AG08395 (cell line): ENCODE data around the gene TBX18.

Experiments
- DNase-seq: peaks from one replicate; pipeline ENCODE4 v3.0.0; 2012; ENCODE audit warnings: mixed read lengths, low spot score

Gene TBX18

DNA sequence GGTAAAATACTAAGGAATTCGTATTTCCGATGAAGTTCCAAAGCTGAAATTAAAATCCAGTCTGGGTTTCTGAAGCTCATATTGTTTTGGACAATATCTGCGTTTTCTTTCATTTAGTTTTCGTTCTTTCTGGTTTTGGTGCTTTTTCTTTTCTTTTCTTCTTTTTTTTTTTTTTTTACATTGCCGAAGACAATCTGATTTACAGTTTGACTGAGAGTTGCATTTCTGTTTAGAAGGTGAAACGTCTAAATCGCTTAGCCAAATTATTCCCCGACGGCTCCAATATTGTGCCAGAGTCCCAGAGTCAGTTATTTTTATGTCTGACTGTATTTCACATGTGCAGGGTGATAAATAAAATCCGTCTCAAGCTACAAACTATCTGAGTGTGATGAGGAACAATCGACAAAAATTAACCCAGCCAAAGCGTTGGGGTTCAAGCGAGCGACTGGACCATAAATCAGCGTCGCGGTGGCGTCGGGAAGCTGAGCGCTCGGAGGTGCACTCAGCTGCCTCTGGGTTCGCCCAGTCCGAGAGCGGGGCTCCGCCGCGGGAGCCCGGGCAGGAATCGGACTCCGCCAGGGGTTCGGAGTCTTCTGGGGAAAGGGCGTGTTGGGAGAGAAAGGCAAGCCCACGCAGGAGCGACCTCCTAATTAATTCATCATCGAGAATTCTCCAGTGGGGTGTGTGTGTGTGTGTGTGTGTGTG lies 8.2 kb upstream of the TBX18 start:
- DNase-seq, result no peak

DNA sequence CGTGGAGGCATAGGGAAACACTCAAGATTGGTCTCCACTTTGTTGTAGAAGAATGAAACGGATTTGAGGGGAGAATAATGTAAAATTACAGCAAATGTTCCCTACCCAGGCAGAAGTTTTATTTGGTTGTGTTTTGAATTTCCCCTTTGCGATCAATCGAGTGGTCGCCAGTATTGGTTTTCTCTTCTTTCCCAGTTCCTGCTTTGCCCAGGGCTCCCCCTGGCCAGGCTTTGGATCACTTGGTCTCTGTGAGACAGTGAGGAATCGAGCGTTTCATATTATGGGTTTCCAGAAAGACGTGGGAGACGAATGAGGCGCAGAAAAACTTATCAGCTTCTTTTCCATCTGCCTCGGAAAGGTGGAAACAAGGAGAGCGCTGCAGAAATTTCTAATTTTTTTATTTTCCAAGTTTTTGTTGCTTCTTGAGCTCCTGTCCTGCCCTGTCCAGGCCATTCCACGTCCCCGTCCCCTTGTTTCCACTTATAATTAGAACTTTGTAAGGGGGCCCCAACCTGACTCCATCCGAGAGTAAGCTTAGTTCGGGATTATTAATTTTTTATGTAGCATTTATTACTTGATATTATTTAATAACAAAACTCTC lies 7.5 kb upstream of the TBX18 start:
- DNase-seq, result no peak

DNA sequence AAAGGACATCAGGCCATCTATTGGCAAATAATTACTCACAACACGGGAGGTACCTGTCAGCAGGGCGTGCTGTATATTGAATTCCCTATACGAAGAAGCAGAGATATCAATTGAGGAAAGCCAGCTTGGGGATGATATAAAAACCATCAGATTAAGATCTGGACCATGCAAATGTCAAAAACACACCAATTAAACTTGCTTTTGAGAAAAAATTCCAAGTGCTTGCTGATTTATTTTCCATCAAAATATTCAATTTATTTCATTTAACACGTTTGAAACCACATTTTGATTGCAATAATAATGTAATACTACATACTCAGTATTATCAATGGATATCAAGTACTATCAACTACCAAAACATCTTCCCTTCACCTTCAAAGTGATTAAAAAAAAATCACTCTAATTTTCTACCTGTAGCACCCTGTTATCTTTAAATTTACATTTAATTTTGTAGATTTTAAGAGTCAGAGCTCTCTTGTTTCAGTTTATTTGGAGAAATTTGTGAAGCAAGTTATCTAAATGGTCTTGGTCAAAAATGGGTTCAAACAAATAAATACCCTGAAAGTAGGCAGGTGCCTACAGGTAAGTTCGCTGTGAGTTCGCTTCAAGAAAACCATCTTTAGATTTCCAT lies 6.8 kb upstream of the TBX18 start:
- no peak for DNase-seq

DNA sequence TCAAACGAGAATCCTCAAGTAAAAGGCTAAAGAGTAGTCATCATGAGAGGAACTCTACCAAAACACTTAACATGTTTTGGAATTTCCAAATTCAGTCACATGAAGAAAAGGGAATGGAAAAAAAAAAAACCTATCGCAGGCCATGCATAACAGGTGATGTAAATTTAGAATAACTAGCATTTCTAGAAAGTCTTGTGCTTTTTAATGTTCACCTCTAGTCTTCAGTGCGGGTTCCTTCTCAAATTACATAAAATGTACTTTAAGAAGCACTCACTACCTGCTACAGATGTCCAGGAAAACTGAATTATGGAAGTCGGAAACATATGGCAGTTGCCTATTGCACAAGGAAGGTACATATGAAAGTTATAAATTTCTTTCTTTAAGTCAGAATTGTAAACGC lies 6.1 kb upstream of the TBX18 start:
- no peak for DNase-seq

DNA sequence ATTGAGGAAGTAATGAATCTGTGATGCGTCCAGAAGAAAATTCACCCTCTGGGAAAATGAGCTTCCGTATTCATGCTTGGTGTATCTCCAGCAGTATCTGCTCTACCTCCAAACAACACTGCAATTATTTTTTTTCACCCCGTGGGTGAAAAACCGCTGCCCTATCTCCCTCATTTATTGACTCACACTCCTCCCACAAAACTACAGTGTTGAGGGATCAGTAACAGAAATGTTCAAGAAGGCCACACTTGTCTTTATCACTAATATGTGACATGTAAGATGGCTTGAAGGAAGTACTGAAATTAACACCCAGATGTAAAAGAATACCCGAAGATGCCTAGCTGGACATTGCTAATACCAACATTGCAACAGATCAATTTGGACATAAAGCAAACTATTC lies 4.9 kb upstream of the TBX18 start:
- no peak for DNase-seq

DNA sequence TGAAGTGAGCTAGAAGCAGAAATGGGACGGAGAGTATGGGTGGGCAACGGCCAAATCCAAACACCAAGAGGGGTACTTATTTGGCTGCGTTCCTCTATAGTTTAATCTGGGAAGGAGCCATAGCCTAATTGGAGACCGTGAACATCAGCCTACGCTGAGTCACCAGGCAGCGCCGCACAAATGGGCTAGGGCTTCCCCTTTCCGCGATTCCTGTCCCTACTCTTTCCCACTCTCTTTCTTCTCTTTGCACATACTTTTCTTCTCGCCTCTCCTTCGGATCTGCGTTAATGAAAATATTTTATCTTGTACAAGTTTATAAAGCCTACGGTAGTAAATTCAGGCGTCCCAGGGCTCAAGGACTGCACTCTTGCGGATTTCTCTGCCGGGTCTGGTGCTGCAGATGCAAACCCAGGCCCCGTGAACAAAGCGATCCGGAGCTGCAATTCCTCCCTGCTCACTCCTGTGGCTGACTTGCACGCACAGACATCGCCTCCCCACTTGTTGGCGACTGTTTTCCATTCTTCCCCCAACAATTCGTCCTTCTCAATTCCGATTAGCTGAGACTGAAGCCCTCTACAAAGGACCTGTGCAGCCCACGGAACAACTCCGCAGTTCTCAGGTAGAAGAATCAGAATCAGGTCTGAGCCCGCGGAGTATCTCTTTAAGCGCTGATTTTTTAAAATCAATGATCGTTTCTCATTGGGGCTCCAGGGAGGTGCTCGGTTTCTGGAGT lies 4.2 kb upstream of the TBX18 start:
- DNase-seq, result no peak

DNA sequence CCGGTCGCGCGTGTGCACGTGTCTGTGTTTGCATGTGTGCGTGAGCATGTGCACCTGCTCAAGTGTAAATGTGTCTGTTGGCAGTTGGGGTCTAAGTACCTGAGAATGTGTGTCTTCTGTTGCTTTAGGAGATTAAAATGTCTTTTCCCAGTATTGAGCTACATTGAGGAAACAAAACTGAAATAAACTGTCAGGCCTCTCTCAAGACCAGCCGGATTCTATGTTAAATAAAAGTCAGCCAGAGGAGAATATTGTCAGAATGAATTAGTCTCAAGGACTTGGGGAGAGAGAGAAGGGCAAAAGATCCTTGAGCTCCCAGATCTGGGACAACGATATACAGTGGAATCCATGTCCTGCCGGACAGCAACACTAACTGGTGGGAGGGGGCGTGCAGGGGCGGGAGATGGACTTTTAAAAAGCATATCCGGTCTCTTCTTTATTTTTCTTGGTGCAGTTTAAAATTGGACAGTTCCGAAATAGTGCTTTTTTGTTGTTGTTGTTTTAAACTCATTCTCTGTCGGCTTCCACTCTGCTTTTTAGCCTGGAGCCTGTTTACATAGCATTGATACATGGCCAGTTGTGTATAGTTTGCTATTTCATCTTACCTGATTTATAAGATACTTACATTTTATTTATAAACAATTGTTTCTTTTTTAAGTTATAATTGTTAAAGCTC lies 3.3 kb upstream of the TBX18 start:
- no peak for DNase-seq

DNA sequence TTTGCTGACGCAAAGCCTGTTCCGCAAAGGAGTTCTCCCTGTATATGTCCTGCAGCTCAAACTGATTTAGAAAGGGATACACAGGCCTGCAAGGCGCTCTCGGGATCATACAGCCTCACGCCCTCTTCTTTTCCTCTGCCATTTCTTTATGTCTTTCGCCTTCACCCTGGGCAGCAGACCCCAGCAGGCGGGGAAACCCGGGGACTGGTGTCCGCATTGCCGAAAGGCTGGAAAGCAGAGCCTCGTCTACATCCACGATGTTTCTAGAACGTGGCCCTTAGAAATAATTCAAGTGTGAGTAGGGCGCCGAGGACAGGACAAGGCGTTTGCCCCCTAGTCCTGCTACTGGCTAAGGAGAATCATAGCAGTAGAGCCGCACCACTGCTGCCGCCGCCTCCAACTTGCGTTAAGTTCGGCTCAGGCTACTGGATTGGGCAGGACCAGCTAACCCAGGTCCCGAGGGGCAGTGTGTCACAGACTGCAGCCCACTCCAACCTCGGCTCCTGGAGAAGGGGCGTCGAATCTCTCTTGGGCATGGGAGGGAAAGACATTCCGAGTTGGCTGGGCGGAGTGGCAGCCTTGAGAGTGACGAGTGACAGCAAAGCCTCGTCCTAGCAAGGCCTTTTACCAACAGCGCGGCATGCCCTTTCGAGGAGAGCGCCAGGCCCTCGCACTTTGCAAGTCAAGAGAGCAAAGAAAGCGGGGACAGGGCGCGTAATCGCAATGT lies 2.6 kb upstream of the TBX18 start:
- DNase-seq, result no peak

DNA sequence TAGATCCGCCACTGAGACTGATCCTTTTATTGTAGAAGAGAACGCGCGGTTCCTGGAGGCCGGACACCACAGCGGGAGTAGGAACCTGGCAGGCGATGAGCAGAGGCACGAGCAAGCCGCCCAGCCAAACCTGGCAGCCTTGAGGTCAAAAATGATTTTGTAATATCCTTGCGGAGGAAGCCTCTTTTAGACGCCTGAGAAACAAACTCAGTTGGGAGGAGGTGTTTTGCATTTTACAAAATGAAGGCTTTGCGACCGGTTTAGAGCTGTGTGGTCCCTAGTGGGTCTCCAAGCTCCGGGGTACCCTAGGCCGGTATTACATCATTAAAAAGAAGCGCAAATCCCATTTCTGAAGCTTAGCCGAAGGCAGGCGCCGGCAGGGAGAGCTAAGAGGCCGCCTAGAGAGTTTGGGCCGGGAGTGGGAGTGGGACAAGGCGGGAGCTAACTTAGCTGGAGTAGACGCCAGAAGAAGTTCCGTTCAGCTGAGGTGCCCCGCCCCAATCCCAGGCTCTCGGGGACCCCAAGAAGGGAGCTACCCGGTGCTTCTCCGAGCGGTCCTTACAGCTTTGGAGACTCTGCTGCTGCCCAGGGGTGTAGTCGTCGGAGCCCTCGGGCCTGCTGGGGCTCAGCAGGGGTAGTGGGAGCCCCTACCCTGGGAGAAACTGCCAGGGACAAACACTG lies 1.9 kb upstream of the TBX18 start:
- no peak for DNase-seq

DNA sequence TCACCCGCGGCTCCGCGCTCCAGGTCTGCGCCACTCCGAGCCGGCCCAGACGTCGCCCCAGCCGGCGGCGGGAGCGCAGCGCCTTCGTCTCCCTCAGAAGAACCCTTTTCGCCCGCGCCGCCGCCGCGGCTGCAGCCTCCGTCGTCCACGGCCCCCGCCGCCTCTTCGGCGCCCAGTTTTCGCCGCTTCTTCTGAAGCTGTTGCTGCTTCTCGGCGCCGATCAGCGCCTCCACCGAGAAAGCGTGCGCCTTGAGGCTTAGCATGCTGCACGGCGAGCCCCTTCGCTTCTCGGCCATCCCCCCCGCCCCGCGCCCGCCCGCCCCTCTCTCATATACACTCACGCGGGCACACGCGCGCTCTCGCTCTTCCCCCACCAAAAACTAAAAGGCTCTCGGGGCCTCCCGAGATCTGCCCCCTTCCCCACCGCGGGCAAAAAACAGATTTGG lies 489 bp downstream of the TBX18 start:
- DNase-seq, result no peak

DNA sequence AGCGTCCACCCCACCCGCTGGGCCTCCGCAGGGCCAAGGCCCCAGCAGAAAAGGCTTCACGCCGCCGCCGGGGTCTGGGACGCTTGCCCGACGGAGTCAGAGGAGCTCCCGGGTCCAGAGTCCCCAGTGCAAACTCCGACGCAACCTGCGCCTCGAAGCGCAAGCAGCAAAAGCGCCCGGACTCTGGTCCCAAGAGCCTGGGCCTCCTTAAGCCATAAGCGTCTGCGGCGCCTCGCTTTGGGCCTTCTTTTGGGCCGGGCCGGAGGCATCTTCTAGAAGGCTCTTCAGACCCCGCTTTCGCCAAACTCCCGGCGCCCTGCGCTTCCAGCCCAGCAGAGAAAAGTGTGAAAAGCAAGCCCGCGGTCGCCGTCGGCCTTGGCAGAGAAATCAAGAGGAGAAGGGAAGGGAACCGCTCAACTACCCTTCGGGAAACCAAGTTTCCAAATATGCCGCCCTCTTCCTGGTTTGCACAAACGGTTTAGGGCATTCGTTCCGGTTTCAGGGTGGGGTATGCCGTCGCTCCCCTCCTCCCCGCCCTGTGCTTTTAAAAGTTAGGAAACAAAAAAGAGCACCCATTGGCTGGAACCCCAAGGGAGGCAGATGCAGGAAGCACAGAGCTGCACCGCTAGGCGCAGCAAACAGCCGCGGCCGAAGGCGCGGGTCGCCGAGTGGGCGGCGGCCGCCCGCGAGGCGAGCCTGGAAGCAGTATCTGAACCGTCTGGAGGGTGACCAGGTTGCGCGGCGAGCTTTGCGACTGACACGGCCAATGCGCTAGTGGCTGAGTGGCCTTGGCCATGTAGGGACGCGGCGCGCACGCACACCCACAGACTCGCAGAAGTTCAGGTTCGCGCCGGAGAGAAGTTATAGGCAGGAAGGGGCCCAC lies 1.2 kb downstream of the TBX18 start:
- peak; percentile 75 for DNase-seq

DNA sequence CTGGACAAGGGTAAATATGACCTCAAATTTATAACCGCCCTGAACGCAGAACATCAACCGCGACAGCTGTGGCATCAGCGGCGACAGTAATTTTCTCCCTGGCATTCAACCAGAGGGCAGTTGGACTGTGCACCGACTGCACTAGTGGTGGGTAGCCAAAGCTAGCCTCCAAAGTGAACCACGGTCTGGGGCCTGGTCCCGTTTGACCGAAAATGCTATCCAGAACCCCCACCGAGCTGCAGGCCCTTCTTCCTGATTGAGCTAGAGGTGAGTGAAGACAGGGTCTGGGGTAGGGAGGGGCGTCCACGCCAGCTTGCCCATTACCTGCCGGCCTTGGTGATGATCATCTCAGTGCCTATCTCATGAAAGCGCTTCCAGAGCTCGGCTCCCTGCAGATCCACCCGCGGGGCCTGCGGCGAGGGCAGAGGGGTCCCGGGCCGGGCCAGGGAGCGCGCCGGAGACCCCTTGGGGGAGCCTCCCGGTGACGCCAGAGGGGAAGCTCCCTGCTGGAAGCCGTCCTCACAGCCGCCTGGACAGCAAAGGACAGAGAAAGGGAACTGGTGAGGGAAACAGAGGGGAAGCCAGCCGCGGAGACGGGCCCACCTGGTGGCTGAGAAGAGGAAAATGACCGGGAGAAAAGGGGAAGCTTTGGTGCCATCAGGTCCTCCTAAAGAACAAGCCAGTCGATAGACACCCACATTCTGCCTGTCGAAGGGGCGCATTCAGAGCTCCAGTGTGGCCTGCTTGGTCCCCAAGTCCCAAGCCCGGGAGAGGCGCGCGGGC lies 2.0 kb downstream of the TBX18 start:
- DNase-seq, result peak; percentile 48

DNA sequence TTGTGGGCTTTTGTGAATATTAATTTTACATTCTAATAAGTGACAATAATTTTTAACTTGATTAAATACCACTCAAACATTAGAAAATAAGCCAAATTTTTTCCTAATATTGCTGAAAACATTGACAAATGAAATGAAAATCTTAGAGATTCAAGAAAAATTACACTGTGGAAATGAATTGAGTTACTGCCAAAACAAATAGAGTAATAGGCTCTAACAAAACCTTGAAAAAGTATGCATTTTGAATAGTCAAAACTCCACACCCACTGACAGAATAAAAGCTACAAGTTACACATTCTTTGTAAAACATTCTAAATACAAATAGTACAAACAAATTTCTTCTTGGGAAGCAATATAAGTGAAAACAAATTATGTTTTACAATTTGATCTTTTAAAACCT lies 5.9 kb downstream of the TBX18 start:
- no peak for DNase-seq

DNA sequence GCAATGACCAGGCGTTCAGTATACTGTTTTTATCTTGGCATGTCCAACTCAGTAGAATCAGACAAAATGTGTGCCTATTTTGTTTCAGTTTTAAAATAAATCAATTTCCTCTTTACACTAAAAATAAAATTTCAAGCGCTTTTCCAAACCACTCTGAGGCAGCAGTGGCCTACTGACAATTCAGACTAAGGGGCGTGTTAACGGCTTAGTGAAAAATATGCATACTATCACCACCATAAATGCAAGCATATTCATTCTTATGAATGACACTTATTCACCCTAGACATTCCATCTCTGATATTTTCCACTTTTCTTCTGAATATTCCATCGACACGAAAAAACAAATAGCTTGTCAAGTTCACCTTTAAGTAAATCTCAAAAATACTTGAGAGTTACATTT lies 7.5 kb downstream of the TBX18 start:
- DNase-seq, result no peak

DNA sequence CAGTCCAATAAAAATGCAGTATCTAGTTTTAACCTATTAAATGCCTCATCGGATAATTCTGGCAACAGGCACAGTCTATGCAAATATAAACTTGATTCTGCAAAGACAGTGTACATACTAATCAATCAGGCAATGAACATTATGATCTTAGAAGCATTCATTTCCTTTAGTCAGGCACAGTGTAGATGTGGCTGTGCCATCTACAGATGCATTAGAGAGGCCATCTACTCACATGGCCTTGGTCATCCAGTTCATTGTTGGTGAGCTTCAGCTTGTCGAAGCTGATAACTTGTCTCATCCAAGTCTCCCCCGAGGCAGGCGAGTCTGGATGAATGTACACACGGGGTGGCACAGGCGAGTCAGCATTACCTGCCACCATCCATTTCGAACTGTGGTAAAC lies 7.9 kb downstream of the TBX18 start:
- DNase-seq, result no peak

DNA sequence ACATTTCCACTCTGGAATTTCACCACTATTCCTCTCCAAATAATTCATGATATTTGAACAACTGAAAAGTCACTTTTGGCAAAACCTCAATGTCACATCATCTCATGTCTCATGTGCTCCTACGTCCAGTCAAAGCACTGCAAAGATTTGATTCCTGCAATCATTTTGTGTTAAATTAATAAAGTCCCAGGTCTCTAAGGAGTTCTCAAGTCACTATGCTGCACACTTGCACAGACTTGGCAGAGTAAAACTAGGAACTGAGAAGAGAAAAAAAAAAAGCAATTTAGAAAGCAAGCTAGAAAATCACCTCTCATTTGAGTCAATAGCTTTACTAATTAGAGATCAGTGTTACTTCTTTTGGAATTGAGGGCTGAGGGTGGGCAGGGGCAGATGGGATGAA lies 11.2 kb downstream of the TBX18 start:
- DNase-seq, result no peak

DNA sequence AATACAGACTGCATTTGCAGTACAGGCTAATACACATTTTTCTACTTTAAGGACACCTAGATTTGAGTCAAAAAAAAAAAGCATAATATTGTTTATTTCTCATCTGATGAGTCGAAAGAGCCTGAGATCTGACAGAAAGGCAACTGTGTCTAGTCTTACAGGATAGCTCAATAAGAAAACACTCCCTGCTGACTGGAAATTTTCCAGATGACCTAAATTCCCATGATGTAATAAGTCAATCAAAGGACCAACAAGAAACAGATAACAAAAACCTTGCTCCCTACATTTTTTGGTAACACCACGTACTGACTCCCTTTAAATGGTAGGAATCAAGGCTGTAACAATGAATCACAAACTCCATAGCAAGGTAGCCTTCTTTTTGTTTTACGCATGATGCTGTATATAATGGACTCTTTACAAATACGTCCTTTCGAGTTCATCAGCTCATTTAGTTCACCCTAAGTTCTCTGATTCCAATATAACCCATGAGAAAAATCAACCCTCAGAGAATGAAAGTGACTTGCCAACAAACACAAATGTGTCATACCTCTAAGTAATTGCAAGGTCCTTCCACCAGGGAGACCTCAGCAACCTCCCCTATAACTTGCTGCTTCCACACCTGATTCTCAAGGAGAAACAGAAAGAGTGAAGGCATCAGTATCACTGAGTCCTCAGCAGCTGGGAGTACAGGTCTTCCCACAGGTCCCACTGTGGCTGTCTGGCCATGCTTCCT lies 12.1 kb downstream of the TBX18 start:
- no peak for DNase-seq

DNA sequence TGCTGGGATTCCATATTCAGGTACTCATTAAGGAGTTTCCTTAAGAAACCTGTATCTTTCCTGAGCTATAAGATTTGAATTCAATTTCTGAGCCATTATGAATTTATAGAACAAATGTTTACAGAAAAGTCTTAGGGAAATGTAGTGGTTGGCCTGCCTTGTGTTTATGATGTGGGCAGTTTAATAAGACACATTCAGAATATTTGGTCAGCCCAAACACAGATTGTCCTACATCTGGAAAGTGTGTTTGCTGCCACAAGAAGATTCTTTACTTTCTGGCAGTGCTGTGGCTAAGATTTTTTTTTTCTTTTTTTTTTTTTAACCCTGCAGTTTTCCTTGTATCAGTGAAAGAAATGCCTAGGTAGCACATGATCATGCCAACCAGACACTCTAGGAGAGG lies 15.2 kb downstream of the TBX18 start:
- DNase-seq, result no peak

DNA sequence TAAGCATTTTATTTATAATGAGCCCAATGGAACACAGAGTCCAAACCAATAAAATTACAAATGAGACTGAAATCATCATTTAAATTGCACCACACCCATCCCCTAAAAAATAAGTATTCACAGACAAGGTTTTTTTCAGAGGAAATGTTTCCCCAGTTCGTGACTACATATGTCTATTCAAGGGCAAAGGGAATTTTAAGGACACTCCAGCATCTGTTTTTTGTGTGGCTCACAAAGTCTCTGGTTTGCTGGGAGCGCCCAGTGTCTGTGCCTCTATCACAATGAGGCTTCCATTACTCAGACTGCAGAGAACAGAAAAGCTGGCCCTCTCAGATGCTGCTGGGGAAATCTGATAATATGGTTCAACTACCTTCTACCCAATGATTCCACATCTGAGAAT lies 16.0 kb downstream of the TBX18 start:
- no peak for DNase-seq
